ENCODE results near the gene C11orf16. TPM values are rescaled to one million over a fixed set of nuclear protein-coding genes. Genes with fewer than 3 reads are reported as not detected.
A peak's percentile ranks its signal among the peaks of the same experiment; 100 is the strongest.

C11orf16 gene
- total and polyA plus RNA-seq, 9 of the 15 experiments (the other 6 are each of a cell fraction or from before 2014, with no cell fraction given): not detected

GRCh38 chr11:8913961-8914660 lies 18.6 kb downstream of the C11orf16 start (continued):
- no peak for TF ChIP-seq ZNF764 (CRISPR knock-in tag; IDR thresholded peaks at IDR 0.05; ENCODE audit: low read depth)
- TF ChIP-seq HLTF (IDR thresholded peaks at IDR 0.05): no peak
- peak; percentile 94 for TF ChIP-seq ATF7 (IDR thresholded peaks at IDR 0.05)
- TF ChIP-seq HMG20A (CRISPR knock-in tag; conservative IDR thresholded peaks at IDR 0.05): no peak
- TF ChIP-seq PPARD (CRISPR knock-in tag; IDR thresholded peaks at IDR 0.05): no peak
- TF ChIP-seq ZBTB2 (IDR thresholded peaks at IDR 0.05): no peak; the same call in 1 of the 2 replicates
- TF ChIP-seq NCOA1 (IDR thresholded peaks at IDR 0.05; ENCODE audit: low read depth): no peak
- TF ChIP-seq, protein P1, sequence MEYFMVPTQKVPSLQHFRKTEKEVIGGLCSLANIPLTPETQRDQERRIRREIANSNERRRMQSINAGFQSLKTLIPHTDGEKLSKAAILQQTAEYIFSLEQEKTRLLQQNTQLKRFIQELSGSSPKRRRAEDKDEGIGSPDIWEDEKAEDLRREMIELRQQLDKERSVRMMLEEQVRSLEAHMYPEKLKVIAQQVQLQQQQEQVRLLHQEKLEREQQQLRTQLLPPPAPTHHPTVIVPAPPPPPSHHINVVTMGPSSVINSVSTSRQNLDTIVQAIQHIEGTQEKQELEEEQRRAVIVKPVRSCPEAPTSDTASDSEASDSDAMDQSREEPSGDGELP (CRISPR knock-in tag; IDR thresholded peaks at IDR 0.05; ENCODE audit: borderline replicate concordance): no peak
- no peak for TF ChIP-seq ADNP (tag; IDR thresholded peaks at IDR 0.05)
- no peak for TF ChIP-seq TAF15 (IDR thresholded peaks at IDR 0.05; ENCODE audit: low read depth, low read length)
- no peak for TF ChIP-seq HOMEZ (CRISPR knock-in tag; IDR thresholded peaks at IDR 0.05)
- no peak for TF ChIP-seq POLR2AphosphoS5 (IDR thresholded peaks at IDR 0.05; ENCODE audit: control insufficient read depth, insufficient read depth, low read depth, low read length)
- TF ChIP-seq RAD21 (CRISPR knock-in tag; conservative IDR thresholded peaks at IDR 0.05 in 1 of 2, IDR thresholded peaks at IDR 0.05 in 1 of 2): peak; percentile 55 to 61
- TF ChIP-seq KDM5B (IDR thresholded peaks at IDR 0.05; ENCODE audit: insufficient replicate concordance, low read depth, low read length): no peak
- TF ChIP-seq MYNN (IDR thresholded peaks at IDR 0.05): no peak
- no peak for TF ChIP-seq MYNN (CRISPR knock-in tag; IDR thresholded peaks at IDR 0.05)
- TF ChIP-seq, protein P2, sequence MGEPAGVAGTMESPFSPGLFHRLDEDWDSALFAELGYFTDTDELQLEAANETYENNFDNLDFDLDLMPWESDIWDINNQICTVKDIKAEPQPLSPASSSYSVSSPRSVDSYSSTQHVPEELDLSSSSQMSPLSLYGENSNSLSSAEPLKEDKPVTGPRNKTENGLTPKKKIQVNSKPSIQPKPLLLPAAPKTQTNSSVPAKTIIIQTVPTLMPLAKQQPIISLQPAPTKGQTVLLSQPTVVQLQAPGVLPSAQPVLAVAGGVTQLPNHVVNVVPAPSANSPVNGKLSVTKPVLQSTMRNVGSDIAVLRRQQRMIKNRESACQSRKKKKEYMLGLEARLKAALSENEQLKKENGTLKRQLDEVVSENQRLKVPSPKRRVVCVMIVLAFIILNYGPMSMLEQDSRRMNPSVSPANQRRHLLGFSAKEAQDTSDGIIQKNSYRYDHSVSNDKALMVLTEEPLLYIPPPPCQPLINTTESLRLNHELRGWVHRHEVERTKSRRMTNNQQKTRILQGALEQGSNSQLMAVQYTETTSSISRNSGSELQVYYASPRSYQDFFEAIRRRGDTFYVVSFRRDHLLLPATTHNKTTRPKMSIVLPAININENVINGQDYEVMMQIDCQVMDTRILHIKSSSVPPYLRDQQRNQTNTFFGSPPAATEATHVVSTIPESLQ (CRISPR knock-in tag; IDR thresholded peaks at IDR 0.05): no peak
- no peak for TF ChIP-seq TAF7 (tag; IDR thresholded peaks at IDR 0.05)
- TF ChIP-seq, protein P3, sequence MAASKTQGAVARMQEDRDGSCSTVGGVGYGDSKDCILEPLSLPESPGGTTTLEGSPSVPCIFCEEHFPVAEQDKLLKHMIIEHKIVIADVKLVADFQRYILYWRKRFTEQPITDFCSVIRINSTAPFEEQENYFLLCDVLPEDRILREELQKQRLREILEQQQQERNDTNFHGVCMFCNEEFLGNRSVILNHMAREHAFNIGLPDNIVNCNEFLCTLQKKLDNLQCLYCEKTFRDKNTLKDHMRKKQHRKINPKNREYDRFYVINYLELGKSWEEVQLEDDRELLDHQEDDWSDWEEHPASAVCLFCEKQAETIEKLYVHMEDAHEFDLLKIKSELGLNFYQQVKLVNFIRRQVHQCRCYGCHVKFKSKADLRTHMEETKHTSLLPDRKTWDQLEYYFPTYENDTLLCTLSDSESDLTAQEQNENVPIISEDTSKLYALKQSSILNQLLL (CRISPR knock-in tag; IDR thresholded peaks at IDR 0.05; ENCODE audit: borderline replicate concordance): no peak
- TF ChIP-seq FOXJ2 (tag; IDR thresholded peaks at IDR 0.05): no peak; the same call in 1 of the 2 replicates
- TF ChIP-seq ARNT (IDR thresholded peaks at IDR 0.05): no peak
- TF ChIP-seq NFYB (IDR thresholded peaks at IDR 0.05; ENCODE audit: extremely low read depth, insufficient read length): no peak

All from K562 (cell line).